Fibroblast of pulmonary artery (primary cell): ENCODE results near the gene CNIH2.
A peak's percentile ranks its signal among the peaks of the same experiment; 100 is the strongest.

ENCODE experiments used
- DNase-seq: peaks from one replicate; pipeline ENCODE4 v3.0.0-alpha.2; 2010; ENCODE audit warnings: low read depth
- H3K4me3 ChIP-seq: replicated peaks from 2 replicates; pipeline ENCODE4 v1.5.1; 2011; ENCODE audit warnings: low read depth, mild to moderate bottlenecking, control low read depth, low read length, moderate library complexity
- TF ChIP-seq, protein P1 (sequence below): IDR thresholded peaks from 2 replicates; pipeline ENCODE4 v1.5.1; 2011; ENCODE audit warnings: mild to moderate bottlenecking, control low read depth, low read length, inconsistent platforms; ENCODE audit errors: missing control alignments

Gene CNIH2

DNA sequence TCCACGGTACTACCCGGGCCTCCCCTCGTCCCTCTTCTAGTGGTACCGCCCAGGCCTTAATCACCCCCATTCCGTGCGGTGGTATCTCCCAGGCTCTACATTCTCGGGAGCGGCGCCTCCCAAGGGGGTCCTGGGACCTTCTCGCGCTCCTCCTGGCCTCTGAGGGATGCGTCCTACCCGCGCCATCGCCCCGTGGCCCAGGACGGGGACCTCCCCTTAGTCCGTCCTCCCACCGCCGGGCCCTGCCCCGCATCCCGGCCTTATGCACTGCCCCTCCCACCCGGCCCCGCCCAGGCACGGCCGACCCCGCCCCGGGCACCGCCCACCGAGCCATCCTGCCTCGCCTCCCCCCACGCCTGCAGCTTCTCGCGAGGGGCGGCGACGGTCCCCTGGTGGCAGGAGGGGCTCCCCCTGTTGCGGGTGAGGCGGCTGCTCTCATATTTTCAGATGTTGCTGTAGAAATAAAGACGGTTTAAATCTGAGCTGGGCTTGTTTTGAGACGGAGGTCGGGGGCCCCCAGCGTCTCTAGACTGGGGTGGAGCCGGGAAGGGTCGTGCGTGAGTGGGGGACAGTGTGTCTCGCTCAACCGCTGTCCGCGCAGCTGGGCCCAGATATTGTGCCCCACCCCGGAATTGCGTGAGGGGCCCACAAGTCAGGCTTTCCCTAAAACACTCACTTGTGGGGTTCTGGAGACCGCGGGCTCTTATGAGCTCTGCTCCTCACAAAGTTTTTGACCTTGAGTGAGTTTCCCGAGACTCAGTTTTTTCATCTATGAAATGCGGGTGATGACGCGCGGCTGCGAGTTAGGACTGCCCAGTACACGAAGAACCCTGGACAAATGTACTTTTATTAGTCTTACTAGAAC lies 10.4 kb upstream of the CNIH2 start:
- DNase-seq: peak; percentile 88
- TF ChIP-seq, protein P1, sequence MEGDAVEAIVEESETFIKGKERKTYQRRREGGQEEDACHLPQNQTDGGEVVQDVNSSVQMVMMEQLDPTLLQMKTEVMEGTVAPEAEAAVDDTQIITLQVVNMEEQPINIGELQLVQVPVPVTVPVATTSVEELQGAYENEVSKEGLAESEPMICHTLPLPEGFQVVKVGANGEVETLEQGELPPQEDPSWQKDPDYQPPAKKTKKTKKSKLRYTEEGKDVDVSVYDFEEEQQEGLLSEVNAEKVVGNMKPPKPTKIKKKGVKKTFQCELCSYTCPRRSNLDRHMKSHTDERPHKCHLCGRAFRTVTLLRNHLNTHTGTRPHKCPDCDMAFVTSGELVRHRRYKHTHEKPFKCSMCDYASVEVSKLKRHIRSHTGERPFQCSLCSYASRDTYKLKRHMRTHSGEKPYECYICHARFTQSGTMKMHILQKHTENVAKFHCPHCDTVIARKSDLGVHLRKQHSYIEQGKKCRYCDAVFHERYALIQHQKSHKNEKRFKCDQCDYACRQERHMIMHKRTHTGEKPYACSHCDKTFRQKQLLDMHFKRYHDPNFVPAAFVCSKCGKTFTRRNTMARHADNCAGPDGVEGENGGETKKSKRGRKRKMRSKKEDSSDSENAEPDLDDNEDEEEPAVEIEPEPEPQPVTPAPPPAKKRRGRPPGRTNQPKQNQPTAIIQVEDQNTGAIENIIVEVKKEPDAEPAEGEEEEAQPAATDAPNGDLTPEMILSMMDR: no peak
- H3K4me3 ChIP-seq: peak overlapping the region; percentile 99

DNA sequence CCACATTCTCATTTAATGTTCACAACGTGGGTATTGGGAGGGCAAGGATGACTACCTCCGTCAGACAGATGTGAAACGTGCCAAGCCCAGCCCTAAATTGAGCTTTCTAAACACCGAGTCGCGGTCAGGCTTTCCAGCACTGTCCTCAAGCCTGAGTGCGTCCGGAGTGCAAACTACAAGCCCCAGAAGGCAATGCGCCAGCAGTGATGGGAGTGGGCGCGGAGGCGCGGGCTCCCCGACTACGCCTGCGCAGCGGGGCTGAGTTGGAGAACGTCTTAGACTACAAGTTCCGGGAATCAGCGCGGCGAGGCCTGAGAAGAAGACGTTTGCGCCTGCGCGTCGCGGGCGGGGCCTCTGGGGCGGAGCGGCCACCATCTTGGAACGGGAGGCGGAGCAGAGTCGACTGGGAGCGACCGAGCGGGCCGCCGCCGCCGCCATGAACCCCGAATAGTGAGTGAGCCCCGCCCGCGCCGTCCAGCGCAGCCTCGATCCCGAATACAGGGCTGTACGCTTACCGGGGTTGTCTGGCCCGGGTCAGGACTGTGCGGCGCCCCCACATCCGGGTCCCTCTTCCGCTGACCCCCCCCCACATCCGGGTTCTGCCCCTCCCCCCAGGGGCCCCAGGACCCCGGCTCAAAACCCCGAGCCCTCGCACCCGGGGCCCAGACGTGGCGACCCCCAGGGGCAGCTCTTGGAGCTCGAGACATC lies 9.6 kb upstream of the CNIH2 start, which contains the start of gene RAB1B:
Gene RAB1B (plus strand): TSS at position 396 of the 708 bp plus-strand sequence. CDS start 41 bp downstream, at position 437.
- DNase-seq: peak; percentile 100
- peak within 1 kb of the TSS; percentile 99 for H3K4me3 ChIP-seq
- TF ChIP-seq, protein P1: no peak

DNA sequence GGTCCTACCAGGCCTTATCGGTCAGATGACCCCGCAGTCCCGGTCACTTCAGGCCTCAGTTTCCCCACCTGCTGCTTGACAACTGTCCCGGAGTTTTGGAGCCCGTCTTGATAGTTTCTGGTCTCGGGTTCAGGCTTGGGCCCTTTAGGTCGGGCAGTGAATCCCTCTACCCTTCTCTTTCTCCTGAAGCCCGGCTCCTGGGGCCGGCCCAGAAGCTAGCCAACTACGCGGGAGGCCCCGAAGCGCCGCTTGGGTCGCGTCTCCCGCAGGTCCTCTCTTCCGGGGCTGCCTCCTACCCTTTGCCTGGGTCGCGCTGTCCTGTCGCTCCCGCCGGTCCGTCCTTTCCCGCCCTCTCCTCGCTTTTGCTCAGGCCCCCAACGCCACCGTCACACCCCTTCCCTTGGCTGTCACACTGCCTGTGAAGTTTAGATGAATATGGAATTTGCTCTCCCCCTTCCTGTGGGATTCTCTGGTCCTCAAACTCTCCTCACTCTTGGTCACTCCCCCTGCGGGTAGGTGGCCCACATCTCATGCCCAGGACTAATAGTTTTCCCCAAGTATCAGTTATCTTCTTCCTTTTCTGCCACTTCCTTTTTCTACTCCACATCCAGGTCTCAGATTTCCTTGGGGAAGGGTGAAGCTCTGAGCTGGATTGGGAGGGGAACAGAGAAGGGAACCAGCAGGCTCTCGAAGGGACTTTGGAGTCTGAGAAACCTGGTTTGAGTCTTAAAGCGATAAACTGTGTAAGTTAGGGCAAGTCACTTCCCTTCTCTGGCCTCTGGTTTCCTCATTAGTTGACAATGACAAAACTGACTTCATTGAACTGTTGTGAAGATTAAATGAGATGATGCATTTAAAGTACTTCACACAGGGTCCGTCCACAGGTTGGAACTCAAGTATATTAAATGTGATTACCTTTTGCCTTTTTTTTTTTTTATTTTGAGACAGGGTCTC lies 8.7 kb upstream of the CNIH2 start:
- H3K4me3 ChIP-seq: peak overlapping the region; percentile 99
- DNase-seq: peak; percentile 18
- TF ChIP-seq, protein P1: peak; percentile 6

DNA sequence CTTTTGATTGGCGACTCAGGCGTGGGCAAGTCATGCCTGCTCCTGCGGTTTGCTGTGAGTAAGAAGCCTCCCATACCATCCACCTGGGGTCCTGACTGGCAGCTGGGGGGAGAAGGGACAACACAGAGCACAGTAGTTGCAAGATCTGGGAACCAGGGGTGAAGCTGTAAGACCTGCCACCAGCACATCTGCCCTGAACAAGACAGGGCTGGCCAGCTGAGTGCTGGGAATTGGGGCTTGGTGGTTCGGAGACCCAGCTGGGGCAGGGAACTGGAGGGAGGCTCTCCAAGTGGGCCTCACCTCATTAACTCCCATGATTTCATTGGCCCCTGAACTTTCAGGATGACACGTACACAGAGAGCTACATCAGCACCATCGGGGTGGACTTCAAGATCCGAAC lies 6.2 kb upstream of the CNIH2 start:
- TF ChIP-seq, protein P1: no peak
- no peak for DNase-seq
- H3K4me3 ChIP-seq: no peak overlapping the region

DNA sequence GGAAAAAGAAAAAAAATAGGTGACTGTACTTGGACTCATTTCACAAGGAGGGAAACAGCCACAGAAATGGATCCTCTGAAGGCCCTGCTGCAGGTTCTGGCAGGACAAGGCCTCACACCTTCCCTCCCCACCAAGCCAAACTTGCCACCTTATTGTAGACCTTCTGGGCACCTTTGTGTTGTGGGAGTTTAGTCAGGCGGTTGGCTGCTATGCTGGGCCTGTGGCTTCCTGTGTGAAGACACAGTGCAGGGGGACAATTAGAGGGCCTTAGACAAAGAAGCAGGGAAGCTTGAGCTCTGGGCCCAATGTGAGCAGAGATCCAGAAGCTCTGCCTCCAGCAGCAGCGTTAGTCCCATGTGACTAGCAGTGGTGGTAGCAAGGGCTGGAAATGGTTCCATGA lies 5.4 kb upstream of the CNIH2 start:
- TF ChIP-seq, protein P1: no peak
- no peak for DNase-seq
- no peak overlapping the region for H3K4me3 ChIP-seq

DNA sequence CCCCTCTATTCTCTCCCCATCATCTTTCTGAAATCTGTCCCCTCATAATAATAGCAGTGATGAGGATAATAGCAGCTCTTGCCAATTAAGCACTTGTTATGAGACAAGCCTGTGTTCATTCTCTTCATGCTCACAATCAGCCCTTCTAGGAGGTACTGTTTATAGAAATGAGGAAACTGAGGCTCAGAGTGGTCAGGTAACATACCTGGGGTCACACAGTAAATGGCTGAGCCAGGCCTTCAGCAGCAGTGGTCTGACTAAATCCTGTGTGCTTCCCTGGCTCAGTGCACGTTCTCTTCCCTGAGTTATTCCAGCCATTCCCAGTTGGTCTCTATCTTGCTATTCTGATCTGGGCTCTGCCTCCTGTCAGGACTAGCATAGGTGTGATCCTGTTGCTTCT lies 3.8 kb upstream of the CNIH2 start:
- TF ChIP-seq, protein P1: no peak
- no peak overlapping the region for H3K4me3 ChIP-seq
- no peak for DNase-seq
